SK-N-SH treated with all-trans-retinoic acid at 6 μM for 48 hours (cell line): Measurements from ENCODE around the gene CNTN4.
A peak's percentile ranks its signal among the peaks of the same experiment; 100 is the strongest.

ENCODE experiments used
- ARNTL ChIP-seq: fragments of 450-650 bp; formaldehyde crosslinking; IDR thresholded peaks from 2 replicates; pipeline ENCODE4 v1.5.0; 2020; ENCODE audit warnings: low read depth, mild to moderate bottlenecking, moderate library complexity, borderline replicate concordance
- CREB5 ChIP-seq: fragments of 250-450 bp; sonication (Bioruptor Pico); IDR thresholded peaks from 2 replicates; pipeline ENCODE4 v1.5.1; 2020; ENCODE audit warnings: low read depth, mild to moderate bottlenecking, moderate library complexity
- GLIS3 ChIP-seq: fragments of 250-450 bp; sonication (Bioruptor Pico); IDR thresholded peaks from 2 replicates; pipeline ENCODE4 v1.5.0; 2020; ENCODE audit warnings: mild to moderate bottlenecking, moderate library complexity
- ISL1 ChIP-seq: fragments of 250-450 bp; sonication (Bioruptor Pico); IDR thresholded peaks from 2 replicates; pipeline ENCODE4 v2.1.2; 2022; ENCODE audit warnings: mild to moderate bottlenecking, moderate library complexity
- PPARA ChIP-seq: fragments of 250-450 bp; sonication (Bioruptor Pico); IDR thresholded peaks from 2 replicates; pipeline ENCODE4 v1.5.0; 2020; ENCODE audit warnings: mild to moderate bottlenecking, borderline replicate concordance
- TCF4 ChIP-seq: fragments of 250-450 bp; sonication (Bioruptor Pico); IDR thresholded peaks from 2 replicates; pipeline ENCODE4 v1.8.0; 2021; ENCODE audit warnings: mild to moderate bottlenecking, moderate library complexity, borderline replicate concordance
- TSHZ2 ChIP-seq: fragments of 250-450 bp; sonication (Bioruptor Pico); IDR thresholded peaks from 2 replicates; pipeline ENCODE4 v1.5.0; 2020; ENCODE audit warnings: mild to moderate bottlenecking, moderate library complexity
- ZFP3 ChIP-seq: fragments of 250-450 bp; sonication (Bioruptor Pico); IDR thresholded peaks from 2 replicates; pipeline ENCODE4 v1.5.0; 2020; ENCODE audit warnings: mild to moderate bottlenecking, moderate library complexity
- ZFP30 ChIP-seq: fragments of 450-650 bp; formaldehyde crosslinking; IDR thresholded peaks from 2 replicates; pipeline ENCODE4 v1.5.0; 2022; ENCODE audit warnings: mild to moderate bottlenecking, moderate library complexity
- ZNF70 ChIP-seq: fragments of 450-650 bp; formaldehyde crosslinking; IDR thresholded peaks from 2 replicates; pipeline ENCODE4 v1.5.0; 2020; ENCODE audit warnings: mild to moderate bottlenecking, moderate library complexity
- ZNF8 ChIP-seq: fragments of 450-650 bp; formaldehyde crosslinking; IDR thresholded peaks from 2 replicates; pipeline ENCODE4 v1.5.0; 2020; ENCODE audit warnings: mild to moderate bottlenecking, moderate library complexity
- TF ChIP-seq, protein P1 (sequence below): fragments of 250-450 bp; sonication (Bioruptor Pico); IDR thresholded peaks from 2 replicates; pipeline ENCODE4 v1.8.0; 2020; ENCODE audit warnings: mild to moderate bottlenecking, moderate library complexity, borderline replicate concordance

DNA sequence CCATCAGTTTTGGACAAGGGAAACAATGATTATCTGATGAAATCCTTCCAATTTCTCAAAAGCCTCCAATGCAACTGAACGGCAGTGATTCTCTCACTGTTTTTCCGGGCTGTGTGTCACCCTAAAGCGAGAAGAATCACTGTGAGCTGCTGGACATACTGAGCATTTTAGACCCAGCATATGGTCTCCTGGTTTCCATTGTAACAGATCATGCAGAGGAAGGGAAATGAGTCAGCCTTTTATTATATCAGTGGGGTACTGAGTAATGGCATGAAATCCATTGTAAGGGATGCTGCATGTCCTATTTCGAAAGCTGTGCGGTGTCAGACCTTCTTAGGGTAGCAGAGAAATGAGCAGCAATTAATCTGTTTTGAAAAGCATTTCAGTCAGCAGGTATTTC is 724.4 kb downstream of the CNTN4 start:
- TF ChIP-seq ZNF70 (CRISPR knock-in tag) (no peak), ISL1 (CRISPR knock-in tag) (peak; percentile 31; the same call in 1 of the 2 replicates), PPARA (CRISPR knock-in tag) (no peak), ZFP30 (CRISPR knock-in tag) (no peak), ZFP3 (CRISPR knock-in tag) (no peak), CREB5 (CRISPR knock-in tag) (no peak), TCF4 (CRISPR knock-in tag) (no peak), GLIS3 (CRISPR knock-in tag) (no peak), ZNF8 (no peak), TSHZ2 (CRISPR knock-in tag) (no peak), ARNTL (CRISPR knock-in tag) (no peak)
- TF ChIP-seq, protein P1, sequence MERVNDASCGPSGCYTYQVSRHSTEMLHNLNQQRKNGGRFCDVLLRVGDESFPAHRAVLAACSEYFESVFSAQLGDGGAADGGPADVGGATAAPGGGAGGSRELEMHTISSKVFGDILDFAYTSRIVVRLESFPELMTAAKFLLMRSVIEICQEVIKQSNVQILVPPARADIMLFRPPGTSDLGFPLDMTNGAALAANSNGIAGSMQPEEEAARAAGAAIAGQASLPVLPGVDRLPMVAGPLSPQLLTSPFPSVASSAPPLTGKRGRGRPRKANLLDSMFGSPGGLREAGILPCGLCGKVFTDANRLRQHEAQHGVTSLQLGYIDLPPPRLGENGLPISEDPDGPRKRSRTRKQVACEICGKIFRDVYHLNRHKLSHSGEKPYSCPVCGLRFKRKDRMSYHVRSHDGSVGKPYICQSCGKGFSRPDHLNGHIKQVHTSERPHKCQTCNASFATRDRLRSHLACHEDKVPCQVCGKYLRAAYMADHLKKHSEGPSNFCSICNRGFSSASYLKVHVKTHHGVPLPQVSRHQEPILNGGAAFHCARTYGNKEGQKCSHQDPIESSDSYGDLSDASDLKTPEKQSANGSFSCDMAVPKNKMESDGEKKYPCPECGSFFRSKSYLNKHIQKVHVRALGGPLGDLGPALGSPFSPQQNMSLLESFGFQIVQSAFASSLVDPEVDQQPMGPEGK, result no peak
